DND-41 (cell line): ENCODE data around the gene SCMH1.

ENCODE experiments used
- ATAC-seq: fragments of 200-7000 bp; cut with Tn5 transposase; 3 replicates; pipeline ENCODE4 v1.9.1; 2021; ENCODE audit warnings: low read depth; ENCODE audit not compliant: insufficient read depth
- DNase-seq: peaks from one replicate; pipeline ENCODE4 v3.0.0-alpha.2; 2020
- H2AFZ ChIP-seq: 2 replicates; pipeline ENCODE4 v1.6.0; 2012; ENCODE audit warnings: low read depth, low read length
- H3K27ac ChIP-seq: 2 replicates; pipeline ENCODE4 v1.5.1; 2012; ENCODE audit warnings: low read length, inconsistent platforms
- H3K27me3 ChIP-seq: fragments of 200-600 bp; sonication (generic); 2 replicates; pipeline ENCODE4 v1.6.0; 2012; ENCODE audit warnings: low read length, mild to moderate bottlenecking, inconsistent platforms; ENCODE audit not compliant: insufficient read depth, poor library complexity
- H3K36me3 ChIP-seq: 2 replicates; pipeline ENCODE4 v1.5.1; 2012; ENCODE audit warnings: low read length, inconsistent platforms; ENCODE audit not compliant: insufficient read depth
- H3K4me1 ChIP-seq: 2 replicates; pipeline ENCODE4 v1.5.1; 2012; ENCODE audit warnings: mild to moderate bottlenecking, low read length; ENCODE audit not compliant: insufficient read depth
- H3K4me2 ChIP-seq: 2 replicates; pipeline ENCODE4 v1.6.0; 2012; ENCODE audit warnings: mild to moderate bottlenecking, moderate library complexity, low read length, inconsistent platforms; ENCODE audit not compliant: insufficient read depth
- H3K4me3 ChIP-seq, 2 experiments: fragments of 200-600 bp in 1 of 2; shearing (Covaris generic) in 1 of 2; 2 replicates each; pipeline ENCODE4 v1.5.1; 2012 to 2016; ENCODE audit warnings: inconsistent platforms in 2 of 2, low read length in 2 of 2, mild to moderate bottlenecking in 2 of 2, low read depth in 1 of 2, moderate library complexity in 1 of 2
- H3K79me2 ChIP-seq: 2 replicates; pipeline ENCODE4 v1.6.0; 2012; ENCODE audit warnings: low read length, inconsistent platforms; ENCODE audit not compliant: insufficient read depth
- H3K9ac ChIP-seq: 2 replicates; pipeline ENCODE4 v1.6.0; 2012; ENCODE audit warnings: low read depth, mild to moderate bottlenecking, inconsistent platforms, low read length, moderate library complexity
- H3K9me3 ChIP-seq: 2 replicates; pipeline ENCODE4 v1.5.1; 2012; ENCODE audit warnings: low read length, moderate library complexity, mild to moderate bottlenecking, inconsistent platforms; ENCODE audit not compliant: insufficient read depth, severe bottlenecking
- H4K20me1 ChIP-seq: 2 replicates; pipeline ENCODE4 v1.6.0; 2012; ENCODE audit warnings: low read length; ENCODE audit not compliant: insufficient read depth
- EZH2 ChIP-seq: IDR thresholded peaks from 3 replicates; pipeline ENCODE4 v1.6.1; 2012; ENCODE audit warnings: borderline replicate concordance, low read depth, mild to moderate bottlenecking, moderate library complexity, low read length, inconsistent platforms; ENCODE audit not compliant: severe bottlenecking
- TF ChIP-seq, protein P1 (sequence below): IDR thresholded peaks from 2 replicates; pipeline ENCODE4 v1.5.1; 2012; ENCODE audit warnings: borderline replicate concordance, low read length, moderate library complexity, mild to moderate bottlenecking; ENCODE audit not compliant: poor library complexity, severe bottlenecking; ENCODE audit errors: extremely low read depth

Gene SCMH1

GRCh38 chr1:41051022-41051421 lies 191.1 kb downstream of the SCMH1 start:
- peaks cover 62% of the 10 kb centered on the region for H3K36me3 ChIP-seq
- DNase-seq (no peak), ATAC-seq (no peak)
- no peak overlapping the region for H3K4me3 ChIP-seq
- no peaks in the 10 kb centered on the region for H3K79me2 ChIP-seq
- H3K9me3 ChIP-seq, result no peaks in the 10 kb centered on the region
- no peaks in the 10 kb centered on the region for H4K20me1 ChIP-seq
- H3K27ac ChIP-seq, result no peak overlapping the region
- no peaks in the 10 kb centered on the region for H3K27me3 ChIP-seq
- no peak overlapping the region for H3K9ac ChIP-seq
- no peak overlapping the region for H2AFZ ChIP-seq
- no peaks in the 10 kb centered on the region for H3K4me1 ChIP-seq
- no peak for TF ChIP-seq EZH2
- TF ChIP-seq, protein P1, sequence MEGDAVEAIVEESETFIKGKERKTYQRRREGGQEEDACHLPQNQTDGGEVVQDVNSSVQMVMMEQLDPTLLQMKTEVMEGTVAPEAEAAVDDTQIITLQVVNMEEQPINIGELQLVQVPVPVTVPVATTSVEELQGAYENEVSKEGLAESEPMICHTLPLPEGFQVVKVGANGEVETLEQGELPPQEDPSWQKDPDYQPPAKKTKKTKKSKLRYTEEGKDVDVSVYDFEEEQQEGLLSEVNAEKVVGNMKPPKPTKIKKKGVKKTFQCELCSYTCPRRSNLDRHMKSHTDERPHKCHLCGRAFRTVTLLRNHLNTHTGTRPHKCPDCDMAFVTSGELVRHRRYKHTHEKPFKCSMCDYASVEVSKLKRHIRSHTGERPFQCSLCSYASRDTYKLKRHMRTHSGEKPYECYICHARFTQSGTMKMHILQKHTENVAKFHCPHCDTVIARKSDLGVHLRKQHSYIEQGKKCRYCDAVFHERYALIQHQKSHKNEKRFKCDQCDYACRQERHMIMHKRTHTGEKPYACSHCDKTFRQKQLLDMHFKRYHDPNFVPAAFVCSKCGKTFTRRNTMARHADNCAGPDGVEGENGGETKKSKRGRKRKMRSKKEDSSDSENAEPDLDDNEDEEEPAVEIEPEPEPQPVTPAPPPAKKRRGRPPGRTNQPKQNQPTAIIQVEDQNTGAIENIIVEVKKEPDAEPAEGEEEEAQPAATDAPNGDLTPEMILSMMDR, result no peak
- no peak overlapping the region for H3K4me2 ChIP-seq

DNA sequence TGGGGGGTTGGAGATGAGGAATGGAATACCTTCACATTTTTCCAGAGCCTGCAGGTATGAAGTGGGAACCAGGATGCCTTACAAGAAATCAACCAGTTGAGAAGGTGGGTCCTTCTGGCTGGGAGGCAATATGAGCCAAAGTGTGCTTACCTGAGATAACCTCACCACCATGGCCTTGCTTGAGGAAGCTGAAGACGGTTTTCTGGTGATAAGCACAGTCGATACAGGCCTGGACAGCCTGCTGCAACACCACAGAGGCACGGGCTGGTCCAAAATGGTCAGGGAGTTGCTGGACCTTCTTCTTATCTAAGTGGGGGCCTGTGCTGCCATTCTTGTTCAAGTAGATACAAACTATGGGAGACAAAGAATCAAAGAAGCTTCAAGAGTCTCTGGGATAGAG lies 193.6 kb downstream of the SCMH1 start:
- Histone ChIP-seq H4K20me1 (no peaks in the 10 kb centered on the region), H3K4me1 (no peaks in the 10 kb centered on the region), H3K27me3 (no peaks in the 10 kb centered on the region), H3K36me3 (peaks cover 75% of the 10 kb centered on the region), H2AFZ (no peak overlapping the region), H3K79me2 (no peaks in the 10 kb centered on the region), H3K4me2 (no peak overlapping the region), H3K27ac (no peak overlapping the region), H3K9me3 (no peaks in the 10 kb centered on the region), H3K4me3 (no peak overlapping the region), H3K9ac (no peak overlapping the region)
- DNase-seq, result no peak
- ATAC-seq, result no peak
- TF ChIP-seq EZH2, result no peak
- TF ChIP-seq, protein P1, result no peak

- Histone ChIP-seq H3K4me1 (no peaks in the 10 kb centered on the region), H3K27me3 (no peaks in the 10 kb centered on the region), H3K4me2 (no peak overlapping the region), H3K27ac (no peak overlapping the region), H2AFZ (no peak overlapping the region), H3K36me3 (peaks cover 70% of the 10 kb centered on the region), H3K9ac (no peak overlapping the region), H4K20me1 (no peaks in the 10 kb centered on the region), H3K79me2 (no peaks in the 10 kb centered on the region), H3K9me3 (no peaks in the 10 kb centered on the region), H3K4me3 (no peak overlapping the region)
- no peak for ATAC-seq
- TF ChIP-seq, protein P1, result no peak
- DNase-seq, result no peak
Observed at GRCh38 chr1:41046347-41046775, 195.7 kb downstream of the SCMH1 start.

DNA sequence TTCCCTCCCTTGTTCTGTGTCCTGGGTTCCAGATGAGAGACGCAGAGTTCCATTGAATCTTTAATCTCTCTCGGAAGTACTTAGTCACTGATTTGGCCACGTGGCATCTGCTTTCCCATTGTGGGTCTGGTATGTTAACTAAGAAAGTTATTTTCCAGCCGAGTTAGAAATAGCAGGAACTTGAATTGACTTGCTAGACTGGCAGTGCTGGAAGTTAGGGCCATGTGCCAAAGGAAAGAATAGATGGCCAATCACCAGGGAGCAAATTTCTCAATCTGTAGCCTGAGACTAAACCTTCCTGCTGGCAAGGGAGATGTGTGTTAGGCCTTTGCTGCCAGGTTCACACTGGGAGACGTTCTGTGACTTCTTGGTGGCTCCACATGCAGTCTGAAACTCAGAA lies 196.4 kb downstream of the SCMH1 start:
- Histone ChIP-seq H3K4me2 (no peak overlapping the region), H3K79me2 (no peaks in the 10 kb centered on the region), H3K27me3 (no peaks in the 10 kb centered on the region), H3K4me1 (no peaks in the 10 kb centered on the region), H2AFZ (no peak overlapping the region), H3K9me3 (no peaks in the 10 kb centered on the region), H3K4me3 (no peak overlapping the region), H4K20me1 (no peaks in the 10 kb centered on the region), H3K36me3 (peaks cover 71% of the 10 kb centered on the region), H3K27ac (no peak overlapping the region), H3K9ac (no peak overlapping the region)
- no peak for ATAC-seq
- DNase-seq, result no peak
- TF ChIP-seq, protein P1, result no peak
- no peak for TF ChIP-seq EZH2
